ENCODE measurements around the gene ZNF273.
"Not testable (repeated sequence)": the region's sequence is repeated elsewhere in the genome, so short reads cannot be mapped to it uniquely, and the experiment has no call there.

The ZNF273 gene

GRCh38 chr7:64902806-64903721 is at the start of gene ZNF273:
Gene ZNF273, plus strand, starts transcription at chr7:64903273. Its CDS starts 45 bp downstream, at chr7:64903318.
- peak; percentile 92 for DNase-seq

GRCh38 chr7:64853679-64854078 is 49.4 kb upstream of the ZNF273 start:
- no peak for DNase-seq

GRCh38 chr7:64854969-64855368 is 48.1 kb upstream of the ZNF273 start:
- no peak for DNase-seq

GRCh38 chr7:64863021-64863420 is 40.1 kb upstream of the ZNF273 start:
- no peak for DNase-seq

- not testable (repeated sequence) for DNase-seq
These were observed 39.5 kb upstream of the ZNF273 start for GRCh38 chr7:64863530-64863929.

- DNase-seq, result no peak
These were observed 39.1 kb upstream of the ZNF273 start for GRCh38 chr7:64863969-64864368.

GRCh38 chr7:64867863-64868440 is 35.1 kb upstream of the ZNF273 start:
- DNase-seq, result no peak

- DNase-seq, result no peak
These were observed 34.6 kb upstream of the ZNF273 start for GRCh38 chr7:64868499-64868898.

GRCh38 chr7:64869121-64869725 is 33.9 kb upstream of the ZNF273 start:
- DNase-seq, result no peak

- no peak for DNase-seq
These were observed 33.0 kb upstream of the ZNF273 start for GRCh38 chr7:64869912-64870562.

- no peak for DNase-seq
These were observed 32.4 kb upstream of the ZNF273 start for GRCh38 chr7:64870656-64871055.

GRCh38 chr7:64871761-64872160 is 31.3 kb upstream of the ZNF273 start:
- DNase-seq, result no peak

- DNase-seq, result no peak
These were observed 30.5 kb upstream of the ZNF273 start for GRCh38 chr7:64872351-64873154.

GRCh38 chr7:64873155-64873500 is 29.9 kb upstream of the ZNF273 start:
- DNase-seq, result no peak

GRCh38 chr7:64873517-64873916 is 29.6 kb upstream of the ZNF273 start:
- no peak for DNase-seq

- no peak for DNase-seq
These were observed 29.0 kb upstream of the ZNF273 start for GRCh38 chr7:64874114-64874513.

- no peak for DNase-seq
These were observed 28.4 kb upstream of the ZNF273 start for GRCh38 chr7:64874562-64875250.

GRCh38 chr7:64875258-64875657 is 27.8 kb upstream of the ZNF273 start:
- no peak for DNase-seq

- DNase-seq, result no peak
These were observed 27.2 kb upstream of the ZNF273 start for GRCh38 chr7:64875658-64876406.

- DNase-seq, result peak; percentile 66
These were observed 26.0 kb upstream of the ZNF273 start for GRCh38 chr7:64876792-64877713.
